Glomerular visceral epithelial cell (primary cell): Measurements from ENCODE around the gene CABP2.
"Not testable (repeated sequence)": the region's sequence is repeated elsewhere in the genome, so short reads cannot be mapped to it uniquely, and the experiment has no call there.

ENCODE experiments used
- DNase-seq: peaks from one replicate; pipeline ENCODE4 v3.0.0-alpha.2; 2016; ENCODE audit errors: extremely low spot score

CABP2 gene

GRCh38 chr11:67494371-67495233 is 28.6 kb downstream of the CABP2 start:
- DNase-seq = no peak

- no peak for DNase-seq
Measured at GRCh38 chr11:67493548-67494370, 29.5 kb downstream of the CABP2 start.

GRCh38 chr11:67492801-67493547 is 30.3 kb downstream of the CABP2 start:
- no peak for DNase-seq

- no peak for DNase-seq
Measured at GRCh38 chr11:67492069-67492727, 31.0 kb downstream of the CABP2 start.

- DNase-seq = no peak
Measured at GRCh38 chr11:67491276-67492068, 31.8 kb downstream of the CABP2 start.

GRCh38 chr11:67490727-67491065 is 32.5 kb downstream of the CABP2 start:
- no peak for DNase-seq

- DNase-seq = no peak
Measured at GRCh38 chr11:67489885-67490726, 33.1 kb downstream of the CABP2 start.

GRCh38 chr11:67489203-67489884 is 33.9 kb downstream of the CABP2 start:
- DNase-seq = no peak

- no peak for DNase-seq
Measured at GRCh38 chr11:67486481-67487195, 36.6 kb downstream of the CABP2 start.

GRCh38 chr11:67485873-67486361 is 37.3 kb downstream of the CABP2 start:
- not testable (repeated sequence) for DNase-seq

GRCh38 chr11:67484847-67485311 is 38.4 kb downstream of the CABP2 start:
- no peak for DNase-seq

GRCh38 chr11:67483831-67484665 is 39.2 kb downstream of the CABP2 start:
- no peak for DNase-seq

GRCh38 chr11:67482827-67483798 is 40.1 kb downstream of the CABP2 start, which contains the start of gene AIP:
Gene AIP (plus strand): TSS chr11:67483026. CDS start chr11:67483159, 133 bp downstream.
- peak; percentile 96 for DNase-seq

GRCh38 chr11:67482275-67482826 is 40.9 kb downstream of the CABP2 start:
- no peak for DNase-seq

- not testable (repeated sequence) for DNase-seq
Measured at GRCh38 chr11:67477344-67478050, 45.7 kb downstream of the CABP2 start.
